HG02981 (cell line): ENCODE results near the gene MGLL.
"Not testable (repeated sequence)": the region's sequence is repeated elsewhere in the genome, so short reads cannot be mapped to it uniquely, and the experiment has no call there.

ENCODE experiments used
- ATAC-seq: cut with Tn5 transposase; IDR thresholded peaks from one replicate; pipeline ENCODE4 v1.9.1; 2021; ENCODE audit warnings: mild to moderate bottlenecking, moderate library complexity; ENCODE audit not compliant: unreplicated experiment

The MGLL gene

GRCh38 chr3:127665586-127665985 lies 156.7 kb downstream of the MGLL start:
- no peak for ATAC-seq

DNA sequence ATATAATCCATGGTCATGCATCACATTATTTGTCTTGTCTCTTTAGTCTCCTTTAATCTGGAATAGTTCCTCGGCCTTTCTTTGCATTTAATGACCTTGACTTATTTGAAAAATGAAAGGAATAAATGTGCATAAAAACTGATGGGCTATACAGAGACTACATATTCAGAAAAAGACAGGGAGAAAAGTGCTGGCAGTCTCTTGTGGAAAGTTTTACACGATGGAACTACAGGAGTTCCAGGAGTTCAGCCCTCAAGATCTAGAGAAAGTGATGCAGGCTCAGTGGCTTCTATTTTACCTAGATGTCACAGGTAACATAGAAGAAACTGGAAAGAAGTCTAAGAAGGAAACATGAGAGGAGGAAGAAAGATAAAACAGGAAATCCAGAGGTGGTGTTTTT lies 157.2 kb downstream of the MGLL start:
- ATAC-seq, result no peak

DNA sequence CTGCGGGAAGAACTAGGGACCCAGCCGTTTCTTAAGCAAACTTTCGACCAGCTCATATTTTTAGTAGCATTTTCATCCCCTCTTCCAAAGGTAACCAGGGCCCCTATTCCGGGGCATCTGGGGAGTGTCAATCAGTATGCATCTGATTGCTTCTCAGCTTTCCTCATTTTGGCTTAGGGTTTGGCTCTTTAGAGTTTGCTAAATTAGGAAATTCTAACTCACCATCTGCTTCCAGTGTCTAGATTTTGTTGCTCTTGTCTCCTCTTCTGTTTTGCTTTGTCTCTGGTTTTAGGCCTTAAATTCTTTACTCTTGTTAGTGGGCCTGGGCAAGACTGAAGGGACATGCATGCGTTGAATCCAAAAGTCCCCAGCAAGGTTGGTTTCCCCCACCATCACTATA lies 159.2 kb downstream of the MGLL start:
- no peak for ATAC-seq

DNA sequence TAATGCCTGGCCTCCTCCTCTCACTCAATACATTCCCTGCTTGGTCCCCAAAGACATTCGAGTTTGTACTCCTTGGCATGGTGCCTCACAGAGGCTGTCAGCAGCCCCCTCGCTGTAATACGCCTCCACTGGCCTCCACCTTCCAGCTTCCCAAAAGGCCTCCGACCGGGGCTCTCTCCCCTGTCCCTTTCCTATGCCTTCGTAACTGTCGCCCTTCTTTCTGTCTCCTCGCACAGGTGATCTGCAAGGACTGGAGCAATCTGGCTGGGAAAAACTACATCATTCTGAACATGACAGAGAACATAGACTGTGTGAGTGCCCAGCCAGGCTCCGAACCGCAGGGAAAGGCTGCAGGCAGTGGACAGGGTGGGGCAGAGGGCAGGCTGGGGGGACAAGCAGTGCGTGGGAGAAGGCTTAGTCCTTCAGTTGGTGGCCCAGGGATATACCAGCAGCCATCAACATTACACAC lies 160.3 kb downstream of the MGLL start:
- no peak for ATAC-seq

- no peak for ATAC-seq
Measured at GRCh38 chr3:127661600-127661999, 160.7 kb downstream of the MGLL start.

DNA sequence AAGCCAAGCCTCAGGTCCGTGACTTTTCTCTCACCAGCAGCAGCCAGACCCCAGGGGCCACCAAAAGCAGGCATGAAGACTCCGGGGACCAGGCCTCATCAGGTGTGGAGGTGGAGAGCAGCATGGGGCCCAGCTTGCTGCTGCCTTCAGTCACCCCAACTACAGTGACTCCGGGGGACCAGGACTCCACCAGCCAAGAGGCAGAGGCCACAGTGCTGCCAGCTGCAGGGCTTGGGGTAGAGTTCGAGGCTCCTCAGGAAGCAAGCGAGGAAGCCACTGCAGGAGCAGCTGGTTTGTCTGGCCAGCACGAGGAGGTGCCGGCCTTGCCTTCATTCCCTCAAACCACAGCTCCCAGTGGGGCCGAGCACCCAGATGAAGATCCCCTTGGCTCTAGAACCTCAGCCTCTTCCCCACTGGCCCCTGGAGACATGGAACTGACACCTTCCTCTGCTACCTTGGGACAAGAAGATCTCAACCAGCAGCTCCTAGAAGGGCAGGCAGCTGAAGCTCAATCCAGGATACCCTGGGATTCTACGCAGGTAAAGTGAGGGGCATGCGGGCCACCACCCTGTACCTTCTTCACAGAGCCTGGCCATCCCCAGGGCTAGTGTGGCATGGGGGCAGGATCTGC lies 161.6 kb downstream of the MGLL start:
- ATAC-seq, result no peak

GRCh38 chr3:127658234-127658633 lies 164.1 kb downstream of the MGLL start:
- ATAC-seq, result no peak

GRCh38 chr3:127656906-127657305 lies 165.4 kb downstream of the MGLL start:
- no peak for ATAC-seq

GRCh38 chr3:127655641-127656040 lies 166.7 kb downstream of the MGLL start:
- no peak for ATAC-seq

DNA sequence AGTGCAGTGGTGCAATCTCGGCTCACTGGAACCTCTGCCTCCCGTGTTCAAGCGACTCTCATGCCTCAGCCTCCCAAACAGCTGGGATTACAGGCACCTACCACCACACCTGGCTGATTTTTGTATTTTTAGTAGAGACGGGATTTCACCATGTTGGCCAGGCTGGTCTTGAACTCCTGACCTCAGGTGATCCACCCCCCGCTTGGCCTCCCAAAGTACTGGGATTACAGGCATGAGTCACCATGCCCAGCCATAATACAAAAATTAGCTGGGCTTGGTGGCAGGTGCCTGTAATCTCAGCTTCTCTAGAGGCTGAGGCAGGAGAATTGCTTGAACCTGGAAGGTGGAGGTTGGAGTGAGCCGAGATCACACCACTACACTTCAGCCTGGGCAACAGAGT lies 167.3 kb downstream of the MGLL start:
- ATAC-seq, result not testable (repeated sequence)

- ATAC-seq, result no peak
Measured at GRCh38 chr3:127654374-127654773, 167.9 kb downstream of the MGLL start.

DNA sequence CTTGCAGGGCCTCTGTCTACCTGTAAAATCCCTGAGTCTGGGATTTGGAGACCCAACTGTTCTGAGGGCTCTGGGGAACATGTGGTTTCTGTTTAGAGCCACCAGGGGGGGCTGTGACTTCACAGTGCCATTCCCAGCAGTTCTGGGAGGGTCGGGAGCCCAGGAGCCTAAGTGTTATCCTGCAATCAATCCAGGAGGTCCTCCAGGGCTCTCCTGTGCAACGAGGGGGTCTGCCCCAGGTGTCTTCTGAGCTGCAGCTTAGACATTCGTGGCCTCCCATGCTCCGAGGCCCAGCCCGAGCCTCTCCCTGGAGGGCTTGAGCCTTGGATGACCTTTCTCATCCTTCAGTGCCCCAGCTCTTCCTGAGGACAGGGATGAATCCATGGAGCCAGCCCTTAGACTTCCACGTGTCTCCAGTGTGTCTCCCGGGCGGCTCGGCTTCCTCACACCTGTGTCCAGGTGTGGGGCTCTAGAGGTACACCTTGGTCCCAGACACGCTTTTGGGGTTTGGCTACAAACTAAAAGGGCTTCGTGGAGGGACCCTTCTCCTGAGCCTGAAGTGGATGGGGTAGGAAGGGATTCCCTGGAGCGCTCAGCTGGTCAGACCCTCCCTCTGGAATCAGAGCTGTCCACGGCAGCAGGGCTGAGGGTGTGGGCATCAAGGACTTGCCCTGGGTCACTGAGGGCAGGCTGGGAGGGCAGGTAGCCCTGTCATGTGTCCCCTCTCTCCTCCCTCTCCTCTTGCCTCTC lies 169.9 kb downstream of the MGLL start:
- ATAC-seq, result no peak

GRCh38 chr3:127651516-127652172 lies 170.7 kb downstream of the MGLL start:
- no peak for ATAC-seq

GRCh38 chr3:127650236-127650635 lies 172.1 kb downstream of the MGLL start:
- ATAC-seq, result no peak

DNA sequence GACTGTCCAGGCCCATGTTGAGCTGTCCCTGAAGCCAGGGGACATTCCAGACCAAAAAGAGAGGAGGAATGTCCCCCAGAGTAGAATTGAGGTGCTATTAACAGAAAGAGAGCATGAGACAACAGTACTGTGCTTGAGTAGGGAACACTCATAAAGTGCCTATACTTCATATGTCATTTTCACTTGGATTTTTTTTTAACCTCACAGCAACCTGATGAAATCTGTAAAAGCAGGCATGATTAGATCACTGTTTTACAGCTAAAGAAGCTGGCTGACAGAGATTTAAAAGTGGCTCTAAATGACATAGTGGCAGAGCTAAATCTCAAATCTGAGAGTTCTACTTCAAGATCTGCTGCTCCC lies 174.5 kb downstream of the MGLL start:
- ATAC-seq, result no peak

DNA sequence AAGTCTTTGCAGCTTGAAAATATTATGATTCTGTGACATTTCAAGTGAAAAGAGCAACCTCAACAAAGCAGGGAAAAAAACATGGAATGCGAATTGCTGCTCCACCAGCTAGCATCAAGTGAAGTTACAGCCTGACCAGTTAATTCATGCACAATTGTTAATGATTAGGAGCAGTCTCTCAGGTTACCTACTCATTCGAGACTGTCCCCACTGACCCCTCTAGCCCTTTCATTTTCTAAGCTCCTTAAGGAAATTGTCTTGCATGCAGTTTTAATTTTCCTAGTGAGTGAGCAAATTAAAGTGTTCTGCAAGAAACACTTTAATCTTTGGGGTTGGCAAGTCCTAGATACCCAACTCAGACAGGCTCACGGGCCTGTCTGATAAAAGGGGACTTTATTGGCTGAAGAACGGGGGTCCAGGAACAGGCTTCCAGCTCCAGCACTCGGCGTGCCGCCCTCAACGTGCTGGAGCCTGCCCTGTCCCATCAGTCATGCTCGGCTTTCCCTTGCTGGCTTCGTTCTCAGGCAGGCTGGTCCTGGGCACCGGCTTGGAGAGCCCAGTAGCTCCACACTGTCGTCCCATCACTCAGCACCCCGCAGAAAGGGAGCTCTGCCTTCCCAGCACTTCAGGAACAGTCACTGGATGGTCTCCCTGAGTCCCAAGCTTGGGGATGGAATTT lies 175.0 kb downstream of the MGLL start:
- no peak for ATAC-seq

- ATAC-seq, result no peak
Measured at GRCh38 chr3:127646501-127647046, 175.7 kb downstream of the MGLL start.

GRCh38 chr3:127645371-127646015 lies 176.8 kb downstream of the MGLL start:
- ATAC-seq, result no peak

- ATAC-seq, result no peak
Measured at GRCh38 chr3:127644641-127645370, 177.5 kb downstream of the MGLL start.

DNA sequence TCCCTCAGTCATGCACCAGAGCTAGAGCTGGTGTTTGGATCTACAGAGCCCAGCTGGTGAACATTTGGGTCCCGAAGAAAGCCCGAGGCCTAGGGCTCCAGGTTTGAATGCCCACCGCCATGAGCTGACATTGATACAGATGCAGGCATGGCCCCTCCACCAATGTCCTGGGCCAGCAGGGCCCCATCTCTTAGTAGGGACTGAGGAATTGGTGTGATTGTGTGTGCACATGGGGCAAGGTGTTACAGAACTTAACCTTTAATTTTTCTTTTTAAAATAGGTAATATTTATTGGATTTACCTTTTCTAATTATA lies 182.3 kb downstream of the MGLL start:
- no peak for ATAC-seq
